Motor neuron (in vitro differentiated cells): ENCODE results near the gene MACROD2. TPM values are rescaled to one million over a fixed set of nuclear protein-coding genes. Genes with fewer than 3 reads are reported as not detected.
"Not testable (repeated sequence)": the region's sequence is repeated elsewhere in the genome, so short reads cannot be mapped to it uniquely, and the experiment has no call there.

ENCODE experiments used
- ATAC-seq, 8 experiments: fragments of 200-7000 bp; cut with Tn5 transposase; replicated peaks in 6 of 8; 2 replicates each; pipeline ENCODE4 v1.8.0; 2021; ENCODE audit warnings: mild to moderate bottlenecking in 8 of 8, moderate library complexity in 8 of 8
- H3K27ac ChIP-seq, 2 donors: fragments of 250-450 bp; sonication (Bioruptor Pico); 2 replicates each; pipeline ENCODE4 v1.9.0; 2021; ENCODE audit warnings: antibody characterized with exemption in 2 of 2, mild to moderate bottlenecking in 2 of 2, moderate library complexity in 1 of 2
- H3K4me1 ChIP-seq, 2 donors: fragments of 250-450 bp; sonication (Bioruptor Pico); replicated peaks in 1 of 2; 2 replicates each; pipeline ENCODE4 v1.6.1; 2021; ENCODE audit warnings: antibody characterized with exemption in 2 of 2, mild to moderate bottlenecking in 2 of 2, moderate library complexity in 1 of 2
- H3K4me3 ChIP-seq, 5 donors: fragments of 250-450 bp; sonication (Bioruptor Pico); 2 replicates each; pipeline ENCODE4 v1.9.0; 2021; ENCODE audit warnings: antibody characterized with exemption in 5 of 5, mild to moderate bottlenecking in 5 of 5, moderate library complexity in 4 of 5
- WGBS, 10 experiments: fragments of 450-650 bp; shearing (Covaris generic); methylation state at CpG; one replicate each; pipeline ENCODE4 v1.0.0; 2022; 5-methylcytosine and 5-hydroxymethylcytosine counted together
- in situ Hi-C, 9 experiments: fragments of 400-800 bp; cut with MboI; loops; one replicate each; pipeline ENCODE4 v1.15.0; 2021; ENCODE audit warnings: low sequenced_read_pairs in 9 of 9, low pct_unique_long_range_greater_than_20kb in 2 of 9; ENCODE audit not compliant: unreplicated experiment in 9 of 9
- total RNA-seq, 8 experiments: library from RNA; unstranded; fragments of 300-600 nt; gene quantifications; 2 replicates each; pipeline versions ENCODE4 v1.2.3 to v1.2.4, GENCODE V29; 2022

MACROD2 gene
- total RNA-seq, 8 experiments from 2014 or later, result 4.3 to 24.9 (median 10.4) TPM

DNA sequence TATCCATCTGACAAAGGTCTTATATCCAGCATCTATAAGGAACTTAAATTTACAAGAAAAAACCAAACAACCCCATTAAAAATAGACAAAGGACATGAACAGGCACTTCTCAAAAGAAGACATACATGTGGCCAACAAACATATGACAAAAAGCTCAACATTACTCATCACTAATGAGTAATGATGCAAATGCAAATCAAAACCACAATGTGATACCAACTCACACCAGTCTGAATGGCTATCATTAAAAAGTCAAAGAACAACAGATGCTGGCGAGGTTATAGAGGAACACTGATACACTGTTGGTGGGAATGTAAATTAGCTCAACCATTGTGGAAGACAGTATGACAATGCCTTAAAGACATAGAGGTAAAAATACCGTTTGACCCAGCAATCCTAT, 13.9 kb downstream of the MACROD2 start:
- Histone ChIP-seq H3K4me3 (no peak overlapping the region), H3K27ac (no peak overlapping the region), H3K4me1 (no peaks in the 10 kb centered on the region)
- 0 to 90% (median 49%) methylated on average over 1 to 2 of the region's 2 CpGs; no CpG with 5 or more reads in 1 of the 10 experiments for WGBS, 10 experiments
- ATAC-seq, result peak in 4 of 8 experiments; percentile 12 to 86 (median 38)
- in situ Hi-C loops, result no loop called here

DNA sequence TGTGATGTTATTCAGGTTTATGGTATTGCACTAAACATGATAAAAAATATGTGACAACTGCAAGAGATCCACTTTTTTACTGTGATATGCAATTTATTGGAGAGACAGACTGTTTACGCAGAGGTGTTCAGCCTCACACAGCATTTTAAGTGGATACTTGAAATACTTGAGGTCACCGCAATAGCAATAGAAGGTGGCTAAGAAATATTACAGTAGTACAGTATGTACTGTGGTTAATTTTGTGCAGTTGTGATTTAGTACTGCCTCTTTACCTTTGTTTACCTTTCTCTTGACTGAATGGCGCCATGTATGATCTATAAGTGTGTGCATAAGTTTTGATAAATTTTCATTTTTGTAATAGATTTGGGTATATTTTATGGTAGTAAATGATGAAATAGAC, 17.4 kb downstream of the MACROD2 start:
- in situ Hi-C loops, result no loop called here
- Histone ChIP-seq H3K4me3 (no peak overlapping the region), H3K4me1 (no peaks in the 10 kb centered on the region), H3K27ac (no peak overlapping the region)
- WGBS, 10 experiments, result 82 to 100% (median 100%) methylated on average over 1 to 3 of the region's 3 CpGs; no CpG with 5 or more reads in 1 of the 10 experiments
- no peak for ATAC-seq

GRCh38 chr20:14030991-14031390, 35.7 kb downstream of the MACROD2 start:
- no peak for ATAC-seq
- WGBS, 10 experiments, result 8 to 100% (median 91%) methylated on average over 1 of the region's 1 CpG
- H3K27ac ChIP-seq, result no peak overlapping the region
- H3K4me1 ChIP-seq, result no peaks in the 10 kb centered on the region
- H3K4me3 ChIP-seq, result no peak overlapping the region
- in situ Hi-C loops, result loop anchor here in 1 of 9 experiments (25.0 kb wide), 1 partner anchor 219 kb away; no protein-coding TSS in a partner anchor

DNA sequence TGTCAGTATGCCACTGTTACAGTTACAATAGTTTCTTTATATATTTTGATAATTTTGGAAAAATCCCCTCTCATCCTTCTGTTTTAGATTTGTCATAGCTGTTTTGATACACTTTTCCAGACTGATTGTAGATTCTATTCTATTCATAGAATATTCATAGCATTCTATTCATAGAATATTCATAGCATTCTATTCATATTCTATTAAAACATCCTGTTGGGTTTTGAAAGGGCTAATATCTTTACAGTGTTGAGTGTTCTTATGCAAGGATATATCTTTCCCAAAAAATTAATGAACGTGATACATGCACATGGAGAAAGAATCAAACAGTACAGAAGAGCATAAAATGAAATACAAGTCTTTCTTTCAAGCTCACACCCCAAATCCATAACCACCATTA, 38.0 kb downstream of the MACROD2 start:
- 0 to 100% (median 63%) methylated on average over 1 of the region's 1 CpG; no CpG with 5 or more reads in 3 of the 10 experiments for WGBS, 10 experiments
- no peak overlapping the region for H3K4me3 ChIP-seq

GRCh38 chr20:14036567-14036966, 41.3 kb downstream of the MACROD2 start:
- in situ Hi-C loops, result loop anchor here in 1 of 9 experiments (25.0 kb wide), 1 partner anchor 224 kb away; no protein-coding TSS in a partner anchor
- ATAC-seq, result no peak
- WGBS, 10 experiments, result 70 to 100% (median 97%) methylated on average over 3 to 7 of the region's 7 CpGs; no CpG with 5 or more reads in 2 of the 10 experiments
- no peak overlapping the region for H3K27ac ChIP-seq
- H3K4me3 ChIP-seq, result no peak overlapping the region
- H3K4me1 ChIP-seq, result no peaks in the 10 kb centered on the region

More for the DNA sequence above, 38.0 kb downstream of the MACROD2 start:
- in situ Hi-C loops, result loop anchor here in 1 of 9 experiments (25.0 kb wide), 1 partner anchor 221 kb away; no protein-coding TSS in a partner anchor
- H3K4me1 ChIP-seq, result no peaks in the 10 kb centered on the region
- no peak overlapping the region for H3K27ac ChIP-seq
- ATAC-seq, result peak in 3 of 8 experiments; percentile 82 to 91 (median 91)

GRCh38 chr20:14044712-14045276, 49.5 kb downstream of the MACROD2 start:
- H3K4me3 ChIP-seq, H3K4me1 ChIP-seq, H3K27ac ChIP-seq, ATAC-seq: not testable (repeated sequence)
- 96 to 100% (median 97%) methylated on average over 1 to 12 of the region's 28 CpGs; no CpG with 5 or more reads in 7 of the 10 experiments for WGBS, 10 experiments
- in situ Hi-C loops, result loop anchor here in 1 of 9 experiments (25.0 kb wide), 1 partner anchor 232 kb away; no protein-coding TSS in a partner anchor

DNA sequence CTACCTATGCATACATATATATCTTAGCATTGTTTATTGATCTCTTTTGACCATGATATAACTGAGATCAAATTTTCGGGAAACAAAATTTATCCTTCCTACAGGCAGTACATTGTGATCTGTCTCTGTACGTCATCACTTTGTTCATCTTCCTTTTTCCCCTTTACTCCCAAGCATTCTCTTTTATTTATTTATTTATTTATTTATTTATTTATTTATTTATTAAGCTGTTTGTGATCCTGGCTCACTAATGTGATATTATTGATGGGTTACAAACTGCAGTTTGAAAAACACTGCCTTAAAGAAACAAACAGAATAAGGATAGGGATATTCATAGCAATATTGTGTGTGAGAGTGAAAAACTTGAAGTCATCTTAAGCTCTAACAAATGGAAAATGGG, 51.2 kb downstream of the MACROD2 start:
- in situ Hi-C loops, result loop anchor here in 1 of 9 experiments (25.0 kb wide), 1 partner anchor 234 kb away; no protein-coding TSS in a partner anchor
- no peak for ATAC-seq
- no peak overlapping the region for H3K27ac ChIP-seq
- H3K4me1 ChIP-seq, result no peaks in the 10 kb centered on the region
- H3K4me3 ChIP-seq, result no peak overlapping the region
- 82 to 100% (median 96%) methylated on average over 1 to 2 of the region's 2 CpGs; no CpG with 5 or more reads in 1 of the 10 experiments for WGBS, 10 experiments

DNA sequence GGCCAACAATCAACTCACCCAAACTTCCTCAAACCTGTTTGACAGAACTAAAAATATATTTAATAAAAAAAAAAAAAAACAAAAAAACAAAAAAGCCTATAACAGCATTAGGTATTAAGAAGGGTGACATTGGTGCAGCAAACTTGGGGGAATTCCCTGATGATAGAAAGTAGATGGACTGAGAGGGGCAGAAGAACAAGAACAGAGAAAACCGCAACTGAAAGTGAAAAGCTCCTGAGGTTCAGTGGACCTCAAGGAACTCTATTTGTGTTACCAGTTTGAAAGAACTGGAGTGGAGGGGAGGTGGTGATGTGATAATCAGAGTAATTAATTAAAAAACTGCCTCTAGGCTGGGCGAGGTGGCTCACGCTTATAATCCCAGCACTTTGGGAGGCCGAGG, 53.8 kb downstream of the MACROD2 start:
- ATAC-seq, result no peak
- in situ Hi-C loops, result loop anchor here in 1 of 9 experiments (25.0 kb wide), 1 partner anchor 237 kb away; no protein-coding TSS in a partner anchor
- no peak overlapping the region for H3K4me3 ChIP-seq
- no peaks in the 10 kb centered on the region for H3K4me1 ChIP-seq
- WGBS, 10 experiments, result 76 to 100% (median 92%) methylated on average over 1 to 4 of the region's 4 CpGs; no CpG with 5 or more reads in 2 of the 10 experiments
- no peak overlapping the region for H3K27ac ChIP-seq

DNA sequence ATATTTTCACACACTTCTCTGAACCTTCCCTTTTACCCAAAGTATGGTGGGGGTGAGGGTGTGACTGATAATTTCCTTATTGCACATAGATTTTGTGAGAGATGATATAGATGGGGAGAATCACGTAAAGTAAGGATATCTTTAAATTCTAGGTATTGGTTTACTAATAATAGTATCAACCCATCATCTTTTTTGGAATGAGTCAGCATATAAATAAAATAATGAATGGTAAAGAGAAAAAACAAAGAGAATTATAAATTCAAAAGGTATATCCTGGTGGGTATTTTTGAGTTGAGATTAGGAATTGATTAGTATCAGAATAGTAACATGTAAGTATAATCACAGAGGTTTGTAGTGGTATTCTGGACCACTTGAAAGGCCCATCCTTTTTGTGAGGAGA, 56.1 kb downstream of the MACROD2 start:
- H3K4me1 ChIP-seq, result no peaks in the 10 kb centered on the region
- no peak for ATAC-seq
- H3K4me3 ChIP-seq, result no peak overlapping the region
- 89 to 100% (median 100%) methylated on average over 1 of the region's 1 CpG; no CpG with 5 or more reads in 1 of the 10 experiments for WGBS, 10 experiments
- in situ Hi-C loops, result loop anchor here in 6 of 9 experiments (10.0 to 25.0 kb wide), 2 partner anchors 227 to 239 kb away; no protein-coding TSS in a partner anchor
- H3K27ac ChIP-seq, result no peak overlapping the region

DNA sequence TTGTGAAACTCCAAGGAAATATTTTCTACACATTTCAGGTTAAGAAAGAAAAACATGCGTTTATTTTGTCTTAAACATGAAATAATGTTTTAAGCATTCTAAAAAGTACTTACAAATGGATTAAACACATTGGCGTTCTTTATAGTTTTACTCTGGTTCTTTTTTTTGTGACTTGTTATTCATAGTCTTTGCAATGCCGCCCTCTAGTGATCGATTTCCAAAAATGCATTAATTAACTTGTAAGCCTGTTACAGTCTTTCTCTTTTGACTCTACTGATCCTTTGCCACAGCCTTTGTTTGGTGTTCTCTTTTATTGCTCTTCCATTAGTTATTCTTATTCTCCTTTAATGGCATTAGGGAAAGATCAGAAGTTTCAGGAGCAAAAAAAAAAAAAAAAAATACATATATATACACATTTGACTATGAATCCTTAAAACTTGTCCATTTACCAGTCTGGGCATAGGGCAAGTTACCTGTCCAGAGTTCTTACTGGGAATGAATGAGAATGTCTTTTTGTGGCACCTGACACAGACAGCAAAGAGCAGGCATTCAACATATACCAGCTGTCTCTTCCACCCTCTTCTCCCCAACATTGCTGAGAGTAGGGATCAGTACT, 59.9 kb downstream of the MACROD2 start:
- peak in 4 of 8 experiments; percentile 20 to 51 (median 34) for ATAC-seq
- H3K4me1 ChIP-seq, result no peaks in the 10 kb centered on the region
- H3K4me3 ChIP-seq, result no peak overlapping the region
- 0 to 13% (median 4%) methylated on average over 2 to 4 of the region's 4 CpGs for WGBS, 10 experiments
- in situ Hi-C loops, result loop anchor here in 6 of 9 experiments (10.0 to 25.0 kb wide), 2 partner anchors 230 to 243 kb away; no protein-coding TSS in a partner anchor
- no peak overlapping the region for H3K27ac ChIP-seq

- WGBS, 10 experiments, result 73 to 100% (median 89%) methylated on average over 1 to 2 of the region's 2 CpGs; no CpG with 5 or more reads in 1 of the 10 experiments
- no peaks in the 10 kb centered on the region for H3K4me1 ChIP-seq
- in situ Hi-C loops, result loop anchor here in 4 of 9 experiments (25.0 kb wide), 1 partner anchor 250 kb away; no protein-coding TSS in a partner anchor
- no peak overlapping the region for H3K4me3 ChIP-seq
- ATAC-seq, result no peak
- H3K27ac ChIP-seq, result no peak overlapping the region
These were observed 66.9 kb downstream of the MACROD2 start for GRCh38 chr20:14062171-14062570.

DNA sequence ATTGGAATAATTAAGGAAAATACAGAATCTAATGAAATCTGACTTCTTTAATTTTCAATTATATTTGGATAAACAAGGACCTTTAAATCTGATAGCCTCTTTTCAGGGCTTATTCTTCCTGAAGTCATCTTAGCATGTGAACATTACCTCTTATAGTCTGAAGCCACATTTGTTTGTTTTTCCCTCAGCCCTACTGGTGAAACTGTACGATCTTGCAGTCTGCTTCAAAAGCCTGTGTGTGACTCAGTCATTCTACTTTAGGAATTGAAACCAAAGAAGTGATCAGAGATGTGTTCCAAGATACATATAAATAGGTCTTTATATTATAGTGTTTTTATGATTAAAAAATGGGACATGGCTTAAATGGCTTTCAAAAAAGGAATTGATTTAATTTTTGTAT, 67.5 kb downstream of the MACROD2 start:
- no peak overlapping the region for H3K4me3 ChIP-seq
- in situ Hi-C loops, result loop anchor here in 4 of 9 experiments (25.0 kb wide), 1 partner anchor 250 kb away; no protein-coding TSS in a partner anchor
- H3K27ac ChIP-seq, result no peak overlapping the region
- 64 to 100% (median 80%) methylated on average over 1 of the region's 1 CpG; no CpG with 5 or more reads in 4 of the 10 experiments for WGBS, 10 experiments
- no peak for ATAC-seq
- H3K4me1 ChIP-seq, result no peaks in the 10 kb centered on the region

DNA sequence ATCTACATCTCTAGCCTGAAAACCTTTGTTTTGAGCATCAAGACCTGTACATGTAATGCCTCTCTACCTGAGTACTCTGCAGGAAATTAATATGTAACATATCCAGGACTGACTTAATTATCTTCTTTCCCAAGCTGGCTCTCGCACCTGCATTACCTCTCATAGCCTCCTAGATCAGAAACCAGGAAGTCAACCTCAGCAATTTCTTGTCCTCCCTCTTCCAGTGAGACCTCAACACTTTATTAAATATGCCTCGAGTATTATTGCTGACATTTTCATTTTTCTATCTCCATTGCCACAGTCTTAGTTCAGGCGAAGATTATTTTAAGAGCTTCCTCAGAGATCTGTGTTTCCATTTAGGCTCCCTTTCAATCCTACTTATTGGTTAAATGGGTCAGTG, 69.0 kb downstream of the MACROD2 start:
- no peak for ATAC-seq
- Histone ChIP-seq H3K27ac (no peak overlapping the region), H3K4me1 (no peaks in the 10 kb centered on the region), H3K4me3 (no peak overlapping the region)
- 59 to 100% (median 90%) methylated on average over 1 to 3 of the region's 3 CpGs for WGBS, 10 experiments
- in situ Hi-C loops, result loop anchor here in 4 of 9 experiments (25.0 kb wide), 1 partner anchor 252 kb away; no protein-coding TSS in a partner anchor
